MCF 10A (cell line): Measurements from ENCODE around the gene ICE2. TPM values are rescaled to one million over a fixed set of nuclear protein-coding genes. Genes with fewer than 3 reads are reported as not detected.
A peak's percentile ranks its signal among the peaks of the same experiment; 100 is the strongest.

ENCODE experiments used
- BruUV-seq: library from RNA; stranded (reverse); fragments of 400-500 nt; replicated peaks from 2 replicates; lab custom pipeline; 2021; lab: Mats Ljungman, UMichigan
- CTCF ChIA-PET: fragments of 300-600 bp; sonication (Branson Sonifier 250); formaldehyde crosslinking; extraction: SDS; loops from one replicate; lab custom pipeline; 2021; ENCODE audit warnings: antibody characterized with exemption, inconsistent platforms; lab: Yijun Ruan, JAX
- POLR2A ChIA-PET: fragments of 300-600, 350-650 bp; sonication (Branson Sonifier 250); formaldehyde crosslinking; extraction: SDS; loops from one replicate; lab custom pipeline; 2020; ENCODE audit warnings: antibody characterized with exemption, inconsistent platforms; lab: Yijun Ruan, JAX
- DNase-seq: peaks from one replicate; pipeline ENCODE4 v3.0.0-alpha.2; 2018; ENCODE audit not compliant: unreplicated experiment
- H3K27ac Mint-ChIP-seq: one replicate; pipeline ENCODE4 v1.8.0; 2022; ENCODE audit warnings: mild to moderate bottlenecking, low read depth, mixed read lengths; ENCODE audit not compliant: unreplicated experiment
- H3K27me3 Mint-ChIP-seq: one replicate; pipeline ENCODE4 v1.8.0; 2022; ENCODE audit warnings: mixed read lengths; ENCODE audit not compliant: insufficient read depth, unreplicated experiment
- H3K36me3 Mint-ChIP-seq: one replicate; pipeline ENCODE4 v1.8.0; 2022; ENCODE audit warnings: mild to moderate bottlenecking, moderate library complexity, mixed read lengths; ENCODE audit not compliant: insufficient read depth, unreplicated experiment
- H3K4me1 Mint-ChIP-seq: one replicate; pipeline ENCODE4 v1.8.0; 2022; ENCODE audit warnings: mixed read lengths; ENCODE audit not compliant: insufficient read depth, unreplicated experiment
- H3K4me3 Mint-ChIP-seq: one replicate; pipeline ENCODE4 v1.8.0; 2022; ENCODE audit warnings: mild to moderate bottlenecking, moderate library complexity, mixed read lengths; ENCODE audit not compliant: unreplicated experiment
- H3K9me3 Mint-ChIP-seq: one replicate; pipeline ENCODE4 v1.8.0; 2022; ENCODE audit warnings: mixed read lengths; ENCODE audit not compliant: unreplicated experiment
- intact Hi-C: fragments of 100-400 bp; cut with micrococcal nuclease; formaldehyde crosslinking; loops from 2 replicates; pipeline ENCODE4 v1.14.1; 2022
- total RNA-seq: library from RNA; stranded (reverse); gene quantifications from 2 replicates; pipeline ENCODE4 v1.2.3, GENCODE V29; 2022
- TF ChIP-seq, protein P1 (sequence below): fragments of 200-600 bp; IDR thresholded peaks from one replicate; pipeline ENCODE4 v1.8.0; 2022; ENCODE audit warnings: antibody characterized with exemption, mild to moderate bottlenecking; ENCODE audit not compliant: unreplicated experiment

The ICE2 gene
- total RNA-seq, 1 experiment from 2014 or later: 57.9 TPM

DNA sequence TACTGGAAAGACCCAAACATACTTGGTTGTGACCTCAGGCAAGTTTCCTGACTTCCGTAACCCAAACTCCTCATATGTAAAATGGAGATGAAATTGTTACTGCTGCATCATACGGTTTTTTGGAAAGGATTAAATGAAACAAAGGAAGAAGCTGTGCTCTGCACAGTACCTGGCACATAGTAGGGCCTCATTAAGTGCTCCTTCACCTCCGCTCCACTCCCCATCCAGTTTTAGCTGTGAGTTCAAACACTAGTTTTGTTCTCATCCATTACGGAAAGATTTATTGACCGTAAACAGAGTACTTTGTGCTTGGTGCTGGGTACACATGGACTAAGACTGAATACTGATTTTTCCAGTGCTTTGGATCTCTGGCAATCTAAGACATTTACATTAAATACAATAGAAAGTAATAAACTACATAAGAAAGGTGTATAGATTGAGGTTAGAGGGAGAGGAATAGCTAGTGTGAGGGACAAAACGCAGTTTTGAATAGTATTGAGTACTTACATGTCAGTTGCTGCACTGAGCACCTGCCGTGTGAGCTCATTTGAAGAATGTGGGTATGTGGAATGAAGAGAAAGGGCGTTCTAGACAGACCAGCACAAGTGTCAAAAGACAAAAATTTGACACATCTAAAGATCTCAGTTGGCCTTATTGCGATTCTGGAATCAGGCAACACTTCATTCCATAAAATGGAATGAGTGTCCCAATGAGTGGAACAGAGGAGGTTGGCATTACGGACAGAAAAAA, 594 bp upstream of the ICE2 start:
- Mint-ChIP-seq H3K4me1 (peaks cover 31% of the 10 kb centered on the region), H3K36me3 (peaks cover 7% of the 10 kb centered on the region), H3K4me3 (peak overlapping the region; percentile 90), H3K27ac (peak overlapping the region; percentile 96), H3K27me3 (no peaks in the 10 kb centered on the region), H3K9me3 (no peaks in the 10 kb centered on the region)
- TF ChIP-seq, protein P1, sequence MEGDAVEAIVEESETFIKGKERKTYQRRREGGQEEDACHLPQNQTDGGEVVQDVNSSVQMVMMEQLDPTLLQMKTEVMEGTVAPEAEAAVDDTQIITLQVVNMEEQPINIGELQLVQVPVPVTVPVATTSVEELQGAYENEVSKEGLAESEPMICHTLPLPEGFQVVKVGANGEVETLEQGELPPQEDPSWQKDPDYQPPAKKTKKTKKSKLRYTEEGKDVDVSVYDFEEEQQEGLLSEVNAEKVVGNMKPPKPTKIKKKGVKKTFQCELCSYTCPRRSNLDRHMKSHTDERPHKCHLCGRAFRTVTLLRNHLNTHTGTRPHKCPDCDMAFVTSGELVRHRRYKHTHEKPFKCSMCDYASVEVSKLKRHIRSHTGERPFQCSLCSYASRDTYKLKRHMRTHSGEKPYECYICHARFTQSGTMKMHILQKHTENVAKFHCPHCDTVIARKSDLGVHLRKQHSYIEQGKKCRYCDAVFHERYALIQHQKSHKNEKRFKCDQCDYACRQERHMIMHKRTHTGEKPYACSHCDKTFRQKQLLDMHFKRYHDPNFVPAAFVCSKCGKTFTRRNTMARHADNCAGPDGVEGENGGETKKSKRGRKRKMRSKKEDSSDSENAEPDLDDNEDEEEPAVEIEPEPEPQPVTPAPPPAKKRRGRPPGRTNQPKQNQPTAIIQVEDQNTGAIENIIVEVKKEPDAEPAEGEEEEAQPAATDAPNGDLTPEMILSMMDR: no peak
- BruUV-seq: TSS peak; percentile 84
- intact Hi-C loops: loop anchor here (1.0 kb wide), 1 partner anchor 71 kb away; no protein-coding TSS in a partner anchor
- ChIA-PET CTCF (interaction anchor here (0.7 to 1.0 kb wide), 7 partner anchors 9 to 700 kb away, joined by 3 to 6 read pairs (median 3); no protein-coding TSS in a partner anchor), POLR2A (interaction anchor here (0.7 to 3.8 kb wide), 18 partner anchors 9 to 1184 kb away, joined by 3 to 17 read pairs (median 4); no protein-coding TSS in a partner anchor)
- DNase-seq: no peak

DNA sequence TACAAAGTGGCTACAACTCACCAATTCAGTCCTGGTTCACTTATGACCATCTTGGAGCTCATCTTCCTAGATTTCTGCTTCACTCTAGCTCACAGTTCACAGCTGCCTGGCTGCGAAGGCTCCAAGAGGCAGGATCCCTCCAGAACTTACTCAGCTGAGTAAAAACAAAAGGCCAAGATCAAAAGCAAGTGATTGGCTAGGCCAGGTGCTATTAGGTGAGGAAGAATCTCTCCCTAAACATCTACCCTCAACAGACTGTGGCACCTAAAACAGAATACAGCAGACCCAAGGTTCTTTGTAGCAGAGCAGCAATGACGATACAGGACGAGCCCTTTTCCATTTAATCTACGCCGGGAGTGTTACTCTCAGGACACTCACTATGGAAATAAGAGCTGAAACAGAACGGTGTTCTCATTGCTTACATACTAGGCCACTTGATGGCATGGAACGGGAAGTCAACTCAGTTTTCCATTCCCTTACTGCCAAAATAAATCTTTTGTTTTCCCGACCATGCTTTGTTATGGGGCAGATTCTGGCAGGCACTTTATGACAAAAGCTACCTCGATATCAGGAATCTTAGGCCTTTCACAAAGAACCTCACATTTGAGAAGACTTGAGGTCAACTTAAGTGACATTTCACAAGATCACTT, 901 bp downstream of the ICE2 start:
- H3K36me3 Mint-ChIP-seq: peaks cover 22% of the 10 kb centered on the region
- no peaks in the 10 kb centered on the region for H3K27me3 Mint-ChIP-seq
- peak overlapping the region; percentile 90 for H3K4me3 Mint-ChIP-seq
- H3K4me1 Mint-ChIP-seq: peaks cover 34% of the 10 kb centered on the region
- no TSS peak for BruUV-seq
- peak overlapping the region; percentile 96 for H3K27ac Mint-ChIP-seq
- H3K9me3 Mint-ChIP-seq: no peaks in the 10 kb centered on the region
- TF ChIP-seq, protein P1: no peak
- ChIA-PET POLR2A (interaction anchor here (0.6 to 3.8 kb wide), 30 partner anchors 9 to 790 kb away, joined by 3 to 24 read pairs (median 4); partner anchors contain the start of genes ANXA2 and BNIP2), CTCF (interaction anchor here (0.7 to 2.3 kb wide), 3 partner anchors 28 to 119 kb away, joined by 3 to 9 read pairs (median 3); no protein-coding TSS in a partner anchor)
- intact Hi-C loops: no loop called here
- DNase-seq: peak; percentile 27

DNA sequence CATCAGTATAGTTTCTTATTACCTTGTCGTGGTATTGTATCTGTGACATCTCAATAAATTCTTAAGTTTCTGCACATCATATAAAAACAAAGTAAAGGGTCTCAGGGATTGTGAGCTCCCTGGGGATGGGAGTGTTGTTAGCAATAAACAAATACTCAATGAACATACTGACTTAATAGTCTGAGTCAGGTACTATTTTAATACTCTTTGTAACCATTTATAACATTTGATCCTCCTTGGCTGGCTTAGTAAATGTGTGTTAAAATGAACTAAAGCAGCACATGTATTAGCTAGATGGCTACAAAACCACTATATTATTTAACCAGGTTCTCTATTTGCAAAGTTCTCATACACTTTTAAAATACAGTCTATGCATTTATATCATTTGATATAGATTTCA, 1.8 kb downstream of the ICE2 start:
- Mint-ChIP-seq H3K27me3 (no peaks in the 10 kb centered on the region), H3K27ac (no peak overlapping the region), H3K4me3 (peak overlapping the region; percentile 90), H3K4me1 (peaks cover 37% of the 10 kb centered on the region), H3K9me3 (no peaks in the 10 kb centered on the region), H3K36me3 (peaks cover 30% of the 10 kb centered on the region)
- intact Hi-C loops: no loop called here
- BruUV-seq: no TSS peak
- ChIA-PET CTCF (interaction anchor here (0.7 to 2.3 kb wide), 2 partner anchors 44 to 501 kb away, joined by 3 to 9 read pairs; no protein-coding TSS in a partner anchor), POLR2A (interaction anchor here (0.7 to 3.4 kb wide), 8 partner anchors 12 to 788 kb away, joined by 3 to 24 read pairs (median 4); partner anchors contain the start of gene BNIP2)
- no peak for DNase-seq
- TF ChIP-seq, protein P1: no peak
